Measurements from ENCODE around the gene MAML2.

DNA sequence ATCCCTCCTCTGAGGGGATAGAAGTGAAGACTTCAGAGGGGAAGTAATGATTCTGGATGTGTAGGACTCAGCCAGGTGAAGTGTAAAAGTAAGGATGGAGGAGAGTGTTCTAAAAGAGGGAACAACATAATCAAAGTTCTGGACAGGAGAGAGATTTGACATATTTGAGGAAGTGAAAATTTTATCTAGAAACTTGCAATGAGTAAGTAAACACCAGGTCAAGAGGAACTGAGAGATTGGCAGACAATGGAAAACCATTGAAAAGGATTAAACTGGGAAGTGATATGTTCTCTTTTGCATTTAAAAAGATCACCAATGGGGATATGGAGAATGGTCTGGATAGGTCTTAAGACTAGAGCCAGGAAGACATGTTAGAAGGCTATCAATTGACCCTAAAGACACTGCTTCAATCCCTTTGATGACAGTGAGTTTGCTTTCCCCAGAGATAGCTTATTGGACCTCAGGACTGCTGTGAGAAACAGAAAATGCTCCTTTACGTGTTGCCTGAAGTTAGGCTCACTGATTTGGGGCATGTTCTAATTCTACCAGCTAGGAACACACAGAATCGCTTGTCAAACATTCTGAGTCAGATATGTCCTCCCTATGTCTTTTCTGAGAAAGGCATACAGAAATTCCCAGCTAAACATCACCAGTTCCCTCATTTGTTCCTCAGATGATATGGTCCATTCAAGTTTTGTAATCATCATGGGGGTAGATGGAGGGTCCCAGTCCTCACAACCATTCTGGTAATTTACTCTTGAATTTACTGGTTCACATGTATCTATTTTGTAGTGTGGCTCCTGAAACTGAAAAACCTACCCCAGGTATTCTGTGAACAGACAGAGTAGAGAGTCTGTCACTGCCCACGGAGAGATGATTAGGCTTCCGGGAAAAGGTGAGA lies 144.9 kb downstream of the MAML2 start:
- TF ChIP-seq, protein P1, sequence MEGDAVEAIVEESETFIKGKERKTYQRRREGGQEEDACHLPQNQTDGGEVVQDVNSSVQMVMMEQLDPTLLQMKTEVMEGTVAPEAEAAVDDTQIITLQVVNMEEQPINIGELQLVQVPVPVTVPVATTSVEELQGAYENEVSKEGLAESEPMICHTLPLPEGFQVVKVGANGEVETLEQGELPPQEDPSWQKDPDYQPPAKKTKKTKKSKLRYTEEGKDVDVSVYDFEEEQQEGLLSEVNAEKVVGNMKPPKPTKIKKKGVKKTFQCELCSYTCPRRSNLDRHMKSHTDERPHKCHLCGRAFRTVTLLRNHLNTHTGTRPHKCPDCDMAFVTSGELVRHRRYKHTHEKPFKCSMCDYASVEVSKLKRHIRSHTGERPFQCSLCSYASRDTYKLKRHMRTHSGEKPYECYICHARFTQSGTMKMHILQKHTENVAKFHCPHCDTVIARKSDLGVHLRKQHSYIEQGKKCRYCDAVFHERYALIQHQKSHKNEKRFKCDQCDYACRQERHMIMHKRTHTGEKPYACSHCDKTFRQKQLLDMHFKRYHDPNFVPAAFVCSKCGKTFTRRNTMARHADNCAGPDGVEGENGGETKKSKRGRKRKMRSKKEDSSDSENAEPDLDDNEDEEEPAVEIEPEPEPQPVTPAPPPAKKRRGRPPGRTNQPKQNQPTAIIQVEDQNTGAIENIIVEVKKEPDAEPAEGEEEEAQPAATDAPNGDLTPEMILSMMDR (IDR thresholded peaks at IDR 0.05; ENCODE audit: insufficient read depth, low read length) = no peak
- TF ChIP-seq, protein P2, sequence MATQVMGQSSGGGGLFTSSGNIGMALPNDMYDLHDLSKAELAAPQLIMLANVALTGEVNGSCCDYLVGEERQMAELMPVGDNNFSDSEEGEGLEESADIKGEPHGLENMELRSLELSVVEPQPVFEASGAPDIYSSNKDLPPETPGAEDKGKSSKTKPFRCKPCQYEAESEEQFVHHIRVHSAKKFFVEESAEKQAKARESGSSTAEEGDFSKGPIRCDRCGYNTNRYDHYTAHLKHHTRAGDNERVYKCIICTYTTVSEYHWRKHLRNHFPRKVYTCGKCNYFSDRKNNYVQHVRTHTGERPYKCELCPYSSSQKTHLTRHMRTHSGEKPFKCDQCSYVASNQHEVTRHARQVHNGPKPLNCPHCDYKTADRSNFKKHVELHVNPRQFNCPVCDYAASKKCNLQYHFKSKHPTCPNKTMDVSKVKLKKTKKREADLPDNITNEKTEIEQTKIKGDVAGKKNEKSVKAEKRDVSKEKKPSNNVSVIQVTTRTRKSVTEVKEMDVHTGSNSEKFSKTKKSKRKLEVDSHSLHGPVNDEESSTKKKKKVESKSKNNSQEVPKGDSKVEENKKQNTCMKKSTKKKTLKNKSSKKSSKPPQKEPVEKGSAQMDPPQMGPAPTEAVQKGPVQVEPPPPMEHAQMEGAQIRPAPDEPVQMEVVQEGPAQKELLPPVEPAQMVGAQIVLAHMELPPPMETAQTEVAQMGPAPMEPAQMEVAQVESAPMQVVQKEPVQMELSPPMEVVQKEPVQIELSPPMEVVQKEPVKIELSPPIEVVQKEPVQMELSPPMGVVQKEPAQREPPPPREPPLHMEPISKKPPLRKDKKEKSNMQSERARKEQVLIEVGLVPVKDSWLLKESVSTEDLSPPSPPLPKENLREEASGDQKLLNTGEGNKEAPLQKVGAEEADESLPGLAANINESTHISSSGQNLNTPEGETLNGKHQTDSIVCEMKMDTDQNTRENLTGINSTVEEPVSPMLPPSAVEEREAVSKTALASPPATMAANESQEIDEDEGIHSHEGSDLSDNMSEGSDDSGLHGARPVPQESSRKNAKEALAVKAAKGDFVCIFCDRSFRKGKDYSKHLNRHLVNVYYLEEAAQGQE (IDR thresholded peaks at IDR 0.05; ENCODE audit: insufficient replicate concordance, low read depth) = no peak
- TF ChIP-seq POLR2AphosphoS5 (IDR thresholded peaks at IDR 0.05; ENCODE audit: low read depth) (no peak), GABPA (IDR thresholded peaks at IDR 0.05; ENCODE audit: low read depth) (no peak)

Measured in HL-60 (cell line).